Endothelial cell of umbilical vein (primary cell): ENCODE measurements around the gene PLEKHG5. TPM values are rescaled to one million over a fixed set of nuclear protein-coding genes. Genes with fewer than 3 reads are reported as not detected.
A peak's percentile ranks its signal among the peaks of the same experiment; 100 is the strongest.

Experiments used
- BruUV-seq: library from RNA; stranded (reverse); fragments of 400-500 nt; replicated peaks from 2 replicates; lab custom pipeline; 2021; lab: Mats Ljungman, UMichigan
- CTCF ChIA-PET: fragments of 300-600, 350-600 bp; sonication (Branson Sonifier 250); formaldehyde crosslinking; loops from one replicate; lab custom pipeline; 2021; ENCODE audit warnings: antibody characterized with exemption, inconsistent platforms; lab: Charles Lee
- POLR2A ChIA-PET: fragments of 300-600, 350-600 bp; sonication (Branson Sonifier 250); formaldehyde crosslinking; loops from one replicate; lab custom pipeline; 2021; ENCODE audit warnings: antibody characterized with exemption, inconsistent platforms; lab: Charles Lee
- DNase-seq: peaks from one replicate; pipeline ENCODE4 v3.0.0-alpha.2; 2011; ENCODE audit warnings: low read depth, low spot score
- FAIRE-seq: peaks from 2 replicates; lab custom pipeline; 2011; peaks lifted over from hg19 to GRCh38; lab: Jason Lieb, UNC
- H2AFZ ChIP-seq: 2 replicates; pipeline ENCODE4 v1.6.0; 2012; ENCODE audit warnings: low read depth, low read length, control low read depth, inconsistent platforms
- H3K27ac ChIP-seq: 2 replicates; pipeline ENCODE4 v1.5.1; 2011; ENCODE audit warnings: low read depth, mild to moderate bottlenecking, control low read depth, low read length, moderate library complexity; ENCODE audit not compliant: insufficient read depth
- H3K27me3 ChIP-seq, 2 experiments: 2 replicates each; pipeline versions ENCODE4 v1.6.0 to v1.6.1; 2011; ENCODE audit warnings: low read length in 2 of 2, mixed read lengths in 1 of 2; ENCODE audit not compliant: control insufficient read depth in 2 of 2, insufficient read depth in 2 of 2
- H3K36me3 ChIP-seq, 2 experiments: 2 replicates in 1 of 2; 3 replicates in 1 of 2; pipeline ENCODE4 v1.5.1; 2011; ENCODE audit warnings: low read length in 2 of 2, mild to moderate bottlenecking in 1 of 2, moderate library complexity in 1 of 2; ENCODE audit not compliant: control insufficient read depth in 2 of 2, insufficient read depth in 2 of 2; ENCODE audit errors: extremely low read depth in 1 of 2
- H3K4me1 ChIP-seq: 3 replicates; pipeline ENCODE4 v1.5.1; 2011; ENCODE audit warnings: mild to moderate bottlenecking, low read length; ENCODE audit not compliant: control insufficient read depth, insufficient read depth; ENCODE audit errors: extremely low read depth
- H3K4me2 ChIP-seq: 2 replicates; pipeline ENCODE4 v1.6.1; 2011; ENCODE audit warnings: low read length, control low read depth, mixed read lengths; ENCODE audit not compliant: insufficient read depth
- H3K4me3 ChIP-seq, 3 experiments: fragments of 200-600 bp in 1 of 3; sonication (generic), shearing (Covaris generic) in 1 of 3; replicated peaks in 1 of 3; 2 replicates each; pipeline ENCODE4 v1.5.1; 2011 to 2016; ENCODE audit warnings: control low read depth in 3 of 3, low read length in 3 of 3, mild to moderate bottlenecking in 2 of 3, inconsistent platforms in 1 of 3, low read depth in 1 of 3, moderate library complexity in 1 of 3; ENCODE audit not compliant: insufficient read depth in 1 of 3
- H3K79me2 ChIP-seq: 2 replicates; pipeline ENCODE4 v1.6.0; 2012; ENCODE audit warnings: low read length, inconsistent platforms; ENCODE audit not compliant: control insufficient read depth, insufficient read depth
- H3K9ac ChIP-seq: replicated peaks from 2 replicates; pipeline ENCODE3; 2011; ENCODE audit warnings: low read length, control low read depth; ENCODE audit not compliant: insufficient read depth; ENCODE audit errors: extremely low read depth
- H3K9me1 ChIP-seq: replicated peaks from 3 replicates; pipeline ENCODE4 v1.6.0; 2011; ENCODE audit warnings: mild to moderate bottlenecking, low read length; ENCODE audit not compliant: control insufficient read depth, insufficient read depth; ENCODE audit errors: extremely low read depth
- H3K9me3 ChIP-seq: replicated peaks from 2 replicates; pipeline ENCODE4 v1.5.1; 2012; ENCODE audit warnings: low read length, inconsistent platforms; ENCODE audit not compliant: control insufficient read depth, insufficient read depth
- H4K20me1 ChIP-seq: replicated peaks from 2 replicates; pipeline ENCODE3; 2011; ENCODE audit warnings: mild to moderate bottlenecking, low read length; ENCODE audit not compliant: control insufficient read depth, insufficient read depth; ENCODE audit errors: extremely low read depth
- EZH2 ChIP-seq: IDR thresholded peaks from 2 replicates; pipeline ENCODE4 v1.6.1; 2012; ENCODE audit warnings: borderline replicate concordance, low read depth, mild to moderate bottlenecking, moderate library complexity, low read length, inconsistent platforms; ENCODE audit not compliant: severe bottlenecking
- FOS ChIP-seq: IDR thresholded peaks from 2 replicates; pipeline ENCODE4 v1.6.1; 2011; ENCODE audit warnings: mild to moderate bottlenecking, low read length, moderate library complexity, borderline replicate concordance; ENCODE audit not compliant: insufficient read depth
- GATA2 ChIP-seq: IDR thresholded peaks from 2 replicates; pipeline ENCODE4 v1.7.0; 2011; ENCODE audit warnings: low read depth, mild to moderate bottlenecking, moderate library complexity, mixed read lengths, low read length; ENCODE audit not compliant: insufficient read length, insufficient read depth
- JUN ChIP-seq: IDR thresholded peaks from 2 replicates; pipeline ENCODE4 v1.6.1; 2011; ENCODE audit warnings: borderline replicate concordance, low read depth; ENCODE audit not compliant: insufficient read length, insufficient read depth
- MYC ChIP-seq: IDR thresholded peaks from one replicate; pipeline ENCODE4 v1.6.1; 2011; ENCODE audit warnings: mild to moderate bottlenecking, low read depth, low read length
- POLR2A ChIP-seq: IDR thresholded peaks from 2 replicates; pipeline ENCODE4 v1.6.1; 2012; ENCODE audit warnings: low read depth, mild to moderate bottlenecking, control low read depth, low read length
- POLR2AphosphoS5 ChIP-seq: IDR thresholded peaks from 2 replicates; pipeline ENCODE4 v1.6.1; 2012; ENCODE audit warnings: low read depth, mild to moderate bottlenecking, control low read depth, low read length, moderate library complexity; ENCODE audit not compliant: insufficient read depth
- dilution Hi-C: fragments of 300-500 bp; cut with MboI; formaldehyde crosslinking; loops from one replicate; pipeline ENCODE4 v1.15.0; 2019; ENCODE audit warnings: low sequenced_read_pairs; ENCODE audit not compliant: extremely low pct_ligation_motif_present
- intact Hi-C: fragments of 100-400 bp; cut with micrococcal nuclease; formaldehyde crosslinking; loops from one replicate; pipeline ENCODE4 v1.10.0; 2022
- polyA plus RNA-seq, 4 experiments: library from polyadenylated mRNA; depleted of rRNA in 3 of 4; stranded (reverse) in 3 of 4; unstranded in 1 of 4; fragments of >200 nt; gene quantifications; 2 replicates each; pipeline versions ENCODE4 v1.2.1 to v1.2.3, GENCODE V29; 2011 to 2012; ENCODE audit warnings: missing spikeins in 1 of 4
- total RNA-seq: library from RNA; stranded (reverse); gene quantifications from 2 replicates; pipeline ENCODE4 v1.2.3, GENCODE V29; 2021
- TF ChIP-seq, protein P1 (sequence below), 2 donors: IDR thresholded peaks; 1 replicate in 1 of 2; 2 replicates in 1 of 2; pipeline ENCODE4 v1.5.1; 2011; ENCODE audit warnings: low read length in 2 of 2, mild to moderate bottlenecking in 2 of 2, moderate library complexity in 2 of 2, control low read depth in 1 of 2, inconsistent platforms in 1 of 2, low read depth in 1 of 2; ENCODE audit not compliant: insufficient read depth in 1 of 2; ENCODE audit errors: extremely low read depth in 1 of 2
- TF ChIP-seq, protein P2 (sequence below): IDR thresholded peaks from 2 replicates; pipeline ENCODE4 v1.6.1; 2011; ENCODE audit not compliant: insufficient read depth, insufficient read length

The PLEKHG5 gene
- total and polyA plus RNA-seq, 2 donors (not counting 3 experiments of a cell fraction or from before 2014, with no cell fraction given), result 30.6 to 56.9 TPM

DNA sequence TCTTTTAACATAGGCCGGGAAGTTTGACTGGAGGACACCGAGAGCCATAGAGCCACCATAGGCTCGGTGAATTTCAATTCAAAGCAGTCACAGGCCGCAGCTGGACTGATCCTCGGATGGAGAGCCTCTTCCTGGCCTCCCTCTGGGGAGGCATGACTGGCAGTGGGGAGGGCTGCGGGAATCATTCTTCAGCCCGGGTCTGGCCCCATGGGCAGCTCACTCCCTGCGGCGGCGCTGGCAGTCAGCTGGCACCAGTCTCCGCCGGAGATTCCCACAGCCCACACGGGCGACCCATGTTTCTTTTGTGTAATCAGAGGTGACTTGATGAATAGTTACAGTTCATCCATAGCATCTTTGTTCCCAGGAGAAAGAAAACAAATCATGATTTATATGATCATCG is 56.3 kb downstream of the PLEKHG5 start:
- dilution Hi-C loops, result no loop called here
- FAIRE-seq, result peak; percentile 53
- DNase-seq, result no peak

More for the DNA sequence above, 56.3 kb downstream of the PLEKHG5 start:
- Histone ChIP-seq H3K9me3 (no peaks in the 10 kb centered on the region), H3K27me3 (no peaks in the 10 kb centered on the region), H3K4me3 (no peak overlapping the region), H2AFZ (no peak overlapping the region), H3K4me2 (no peak overlapping the region), H3K27ac (no peak overlapping the region), H3K9ac (no peak overlapping the region), H3K36me3 (no peaks in the 10 kb centered on the region), H3K4me1 (no peaks in the 10 kb centered on the region), H3K79me2 (no peaks in the 10 kb centered on the region), H3K9me1 (no peaks in the 10 kb centered on the region), H4K20me1 (no peaks in the 10 kb centered on the region)
- TF ChIP-seq JUN, result no peak
- no peak for TF ChIP-seq GATA2
- TF ChIP-seq, protein P1, sequence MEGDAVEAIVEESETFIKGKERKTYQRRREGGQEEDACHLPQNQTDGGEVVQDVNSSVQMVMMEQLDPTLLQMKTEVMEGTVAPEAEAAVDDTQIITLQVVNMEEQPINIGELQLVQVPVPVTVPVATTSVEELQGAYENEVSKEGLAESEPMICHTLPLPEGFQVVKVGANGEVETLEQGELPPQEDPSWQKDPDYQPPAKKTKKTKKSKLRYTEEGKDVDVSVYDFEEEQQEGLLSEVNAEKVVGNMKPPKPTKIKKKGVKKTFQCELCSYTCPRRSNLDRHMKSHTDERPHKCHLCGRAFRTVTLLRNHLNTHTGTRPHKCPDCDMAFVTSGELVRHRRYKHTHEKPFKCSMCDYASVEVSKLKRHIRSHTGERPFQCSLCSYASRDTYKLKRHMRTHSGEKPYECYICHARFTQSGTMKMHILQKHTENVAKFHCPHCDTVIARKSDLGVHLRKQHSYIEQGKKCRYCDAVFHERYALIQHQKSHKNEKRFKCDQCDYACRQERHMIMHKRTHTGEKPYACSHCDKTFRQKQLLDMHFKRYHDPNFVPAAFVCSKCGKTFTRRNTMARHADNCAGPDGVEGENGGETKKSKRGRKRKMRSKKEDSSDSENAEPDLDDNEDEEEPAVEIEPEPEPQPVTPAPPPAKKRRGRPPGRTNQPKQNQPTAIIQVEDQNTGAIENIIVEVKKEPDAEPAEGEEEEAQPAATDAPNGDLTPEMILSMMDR (IDR thresholded peaks at IDR 0.05; ENCODE audit: extremely low read depth in 1 of 2, insufficient read depth in 1 of 2, low read depth in 1 of 2, low read length in 2 of 2), result no peak
- TF ChIP-seq FOS, result no peak
- TF ChIP-seq, protein P2, sequence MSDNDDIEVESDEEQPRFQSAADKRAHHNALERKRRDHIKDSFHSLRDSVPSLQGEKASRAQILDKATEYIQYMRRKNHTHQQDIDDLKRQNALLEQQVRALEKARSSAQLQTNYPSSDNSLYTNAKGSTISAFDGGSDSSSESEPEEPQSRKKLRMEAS, result no peak
- no peak for TF ChIP-seq POLR2A
- TF ChIP-seq MYC, result no peak
- no peak for TF ChIP-seq POLR2AphosphoS5
- TF ChIP-seq EZH2, result no peak
- no TSS peak for BruUV-seq
- intact Hi-C loops, result no loop called here
- CTCF ChIA-PET, result interaction anchor here (4.0 to 10.3 kb wide), 2 partner anchors 12 to 26 kb away, joined by 73 to 202 read pairs; partner anchors contain the start of genes ESPN and HES2
- POLR2A ChIA-PET, result no interaction called here
